Lung (tissue), 12 donors: Measurements from ENCODE around the gene SLC29A2. TPM values are rescaled to one million over a fixed set of nuclear protein-coding genes. Genes with fewer than 3 reads are reported as not detected.
A peak's percentile ranks its signal among the peaks of the same experiment; 100 is the strongest.
"Not testable (repeated sequence)": the region's sequence is repeated elsewhere in the genome, so short reads cannot be mapped to it uniquely, and the experiment has no call there.

Experiments
- ATAC-seq: fragments of 200-7000 bp; cut with Tn5 transposase; one replicate; pipeline ENCODE4 v1.9.1; 2020; ENCODE audit warnings: moderate number of reproducible peaks; ENCODE audit not compliant: insufficient read depth, low FRiP score
- DNase-seq, 3 donors: peaks; one replicate each; pipeline ENCODE4 v3.0.0-alpha.2; 2013 to 2017
- H3K27ac ChIP-seq, 2 donors: one replicate each; pipeline ENCODE4 v1.5.1; 2013; ENCODE audit warnings: mild to moderate bottlenecking in 2 of 2, moderate library complexity in 2 of 2, control low read depth in 1 of 2, inconsistent platforms in 1 of 2, low read depth in 1 of 2, low read length in 1 of 2
- H3K27me3 ChIP-seq, 3 donors: one replicate each; pipeline ENCODE4 v1.5.1; 2013; ENCODE audit warnings: low read length in 2 of 3; ENCODE audit not compliant: control insufficient read depth in 3 of 3, insufficient read depth in 3 of 3
- H3K36me3 ChIP-seq, 4 donors: one replicate each; pipeline ENCODE4 v1.5.1; 2013; ENCODE audit warnings: low read length in 4 of 4, mild to moderate bottlenecking in 1 of 4, moderate library complexity in 1 of 4; ENCODE audit not compliant: control insufficient read depth in 4 of 4, insufficient read depth in 4 of 4
- H3K4me1 ChIP-seq, 5 donors: one replicate each; pipeline ENCODE4 v1.5.1; 2013; ENCODE audit warnings: low read length in 5 of 5, mild to moderate bottlenecking in 2 of 5, moderate library complexity in 1 of 5; ENCODE audit not compliant: control insufficient read depth in 5 of 5, insufficient read depth in 5 of 5
- H3K4me3 ChIP-seq: one replicate; pipeline ENCODE4 v1.5.1; 2013; ENCODE audit warnings: mild to moderate bottlenecking, control low read depth, moderate library complexity
- H3K9ac ChIP-seq, 2 donors: one replicate each; pipeline ENCODE4 v1.5.1; 2013; ENCODE audit warnings: low read length in 2 of 2, control low read depth in 1 of 2; ENCODE audit not compliant: insufficient read depth in 1 of 2
- H3K9me3 ChIP-seq, 4 donors: one replicate each; pipeline ENCODE4 v1.5.1; 2013; ENCODE audit warnings: low read length in 3 of 4, mild to moderate bottlenecking in 1 of 4, moderate library complexity in 1 of 4; ENCODE audit not compliant: control insufficient read depth in 4 of 4, insufficient read depth in 3 of 4
- WGBS, 2 donors: extraction: QIAGEN DNeasy Blood & Tissue Kit; methylation state at CpG; one replicate each; pipeline ENCODE4 v1.1.7; 2013; 5-methylcytosine and 5-hydroxymethylcytosine counted together
- polyA plus RNA-seq, 2 donors: library from polyadenylated mRNA; stranded (reverse); fragments of 200-250 nt; gene quantifications; one replicate each; pipeline ENCODE4 v1.2.1, GENCODE V29; 2013
- total RNA-seq, 2 donors: library from RNA; depleted of rRNA in 1 of 2; stranded (reverse); fragments of >200 nt in 1 of 2; gene quantifications; one replicate each; pipeline ENCODE4 v1.2.1, GENCODE V29; 2014 to 2021
- TF ChIP-seq, protein P1 (sequence below): IDR thresholded peaks from 2 replicates; pipeline ENCODE4 v1.5.1; 2012; ENCODE audit warnings: mild to moderate bottlenecking; ENCODE audit errors: control extremely low read depth, extremely low read depth
- donor health status: control.
- donor health status: control.
- donor health status: Bipolar disorder and iron deficiency.
- donor health status: healthy.
- donor health status: DM: yes; HTN: yes; CAD: no.

SLC29A2 gene
- total and polyA plus RNA-seq, 4 donors: 6.5 to 19.4 (median 13.7) TPM

DNA sequence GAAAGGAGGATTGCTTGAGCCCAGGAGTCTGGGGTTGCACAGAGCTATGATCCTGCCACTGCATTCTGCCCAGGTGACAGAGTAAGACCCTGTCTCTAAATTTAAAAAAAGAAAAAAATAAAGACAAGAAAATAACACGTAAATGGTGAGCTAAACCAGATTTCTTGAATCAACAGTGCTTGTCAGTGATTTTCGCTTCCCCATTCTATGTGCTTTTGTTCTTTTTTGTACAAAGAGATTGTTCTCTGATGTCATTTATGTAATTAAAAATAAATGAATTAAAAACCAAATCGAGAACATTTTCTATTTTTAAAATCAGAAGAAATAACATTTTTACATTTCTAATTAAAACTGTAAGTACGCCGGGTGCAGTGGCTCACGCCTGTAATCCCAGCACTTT lies 19.8 kb upstream of the SLC29A2 start:
- no peak for ATAC-seq
- Histone ChIP-seq H3K9ac (no peak overlapping the region), H3K27me3 (peaks cover 0 to 2% (median 0%) of the 10 kb centered on the region in 3 donors), H3K9me3 (no peaks in the 10 kb centered on the region), H3K4me1 (no peaks in the 10 kb centered on the region), H3K4me3 (no peak overlapping the region), H3K36me3 (no peaks in the 10 kb centered on the region), H3K27ac (no peak overlapping the region)
- WGBS, 2 donors: 67 to 86% methylated on average over 6 of the region's 6 CpGs
- DNase-seq: no peak
- TF ChIP-seq, protein P1, sequence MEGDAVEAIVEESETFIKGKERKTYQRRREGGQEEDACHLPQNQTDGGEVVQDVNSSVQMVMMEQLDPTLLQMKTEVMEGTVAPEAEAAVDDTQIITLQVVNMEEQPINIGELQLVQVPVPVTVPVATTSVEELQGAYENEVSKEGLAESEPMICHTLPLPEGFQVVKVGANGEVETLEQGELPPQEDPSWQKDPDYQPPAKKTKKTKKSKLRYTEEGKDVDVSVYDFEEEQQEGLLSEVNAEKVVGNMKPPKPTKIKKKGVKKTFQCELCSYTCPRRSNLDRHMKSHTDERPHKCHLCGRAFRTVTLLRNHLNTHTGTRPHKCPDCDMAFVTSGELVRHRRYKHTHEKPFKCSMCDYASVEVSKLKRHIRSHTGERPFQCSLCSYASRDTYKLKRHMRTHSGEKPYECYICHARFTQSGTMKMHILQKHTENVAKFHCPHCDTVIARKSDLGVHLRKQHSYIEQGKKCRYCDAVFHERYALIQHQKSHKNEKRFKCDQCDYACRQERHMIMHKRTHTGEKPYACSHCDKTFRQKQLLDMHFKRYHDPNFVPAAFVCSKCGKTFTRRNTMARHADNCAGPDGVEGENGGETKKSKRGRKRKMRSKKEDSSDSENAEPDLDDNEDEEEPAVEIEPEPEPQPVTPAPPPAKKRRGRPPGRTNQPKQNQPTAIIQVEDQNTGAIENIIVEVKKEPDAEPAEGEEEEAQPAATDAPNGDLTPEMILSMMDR: no peak

DNA sequence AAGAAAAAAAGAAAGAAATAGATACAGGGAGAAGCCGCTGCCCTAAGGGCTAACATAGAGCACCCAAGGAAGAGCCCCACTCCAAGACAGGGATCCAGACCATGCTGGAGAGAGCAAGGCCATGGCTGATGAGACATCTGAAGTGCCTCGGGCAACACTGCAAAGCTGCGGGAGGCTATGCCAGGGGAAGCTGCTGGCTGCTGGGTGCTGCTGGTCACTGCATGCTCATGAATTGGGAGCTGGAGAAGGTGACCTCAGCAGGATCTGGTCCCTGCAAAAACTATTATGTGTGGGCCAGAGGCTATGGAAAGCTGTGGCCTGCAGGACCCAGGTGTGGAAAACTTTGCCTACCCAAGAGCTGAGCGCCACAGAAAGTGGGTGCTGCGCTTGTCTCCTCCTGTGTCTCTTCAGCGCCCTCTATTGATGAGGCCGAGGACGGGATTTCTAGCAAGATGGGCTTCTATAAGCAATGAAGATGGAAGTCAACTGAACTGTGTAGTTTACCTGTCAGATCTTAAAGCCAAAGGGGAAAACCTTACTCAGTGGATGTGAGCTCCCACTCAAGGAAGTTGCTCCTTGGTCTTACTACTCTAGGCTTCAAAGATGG lies 17.3 kb upstream of the SLC29A2 start:
- H3K27me3 ChIP-seq: peaks cover 0 to 2% (median 0%) of the 10 kb centered on the region in 3 donors
- no peaks in the 10 kb centered on the region for H3K36me3 ChIP-seq
- H3K4me1 ChIP-seq: no peaks in the 10 kb centered on the region
- WGBS, 2 donors: 25 to 31% methylated on average over 8 of the region's 8 CpGs
- no peak overlapping the region for H3K9ac ChIP-seq
- ATAC-seq (no peak), DNase-seq (peak; percentile 54 to 70 (median 60))
- H3K9me3 ChIP-seq: no peaks in the 10 kb centered on the region
- H3K27ac ChIP-seq: no peak overlapping the region
- H3K4me3 ChIP-seq: no peak overlapping the region
- TF ChIP-seq, protein P1: peak; percentile 38

DNA sequence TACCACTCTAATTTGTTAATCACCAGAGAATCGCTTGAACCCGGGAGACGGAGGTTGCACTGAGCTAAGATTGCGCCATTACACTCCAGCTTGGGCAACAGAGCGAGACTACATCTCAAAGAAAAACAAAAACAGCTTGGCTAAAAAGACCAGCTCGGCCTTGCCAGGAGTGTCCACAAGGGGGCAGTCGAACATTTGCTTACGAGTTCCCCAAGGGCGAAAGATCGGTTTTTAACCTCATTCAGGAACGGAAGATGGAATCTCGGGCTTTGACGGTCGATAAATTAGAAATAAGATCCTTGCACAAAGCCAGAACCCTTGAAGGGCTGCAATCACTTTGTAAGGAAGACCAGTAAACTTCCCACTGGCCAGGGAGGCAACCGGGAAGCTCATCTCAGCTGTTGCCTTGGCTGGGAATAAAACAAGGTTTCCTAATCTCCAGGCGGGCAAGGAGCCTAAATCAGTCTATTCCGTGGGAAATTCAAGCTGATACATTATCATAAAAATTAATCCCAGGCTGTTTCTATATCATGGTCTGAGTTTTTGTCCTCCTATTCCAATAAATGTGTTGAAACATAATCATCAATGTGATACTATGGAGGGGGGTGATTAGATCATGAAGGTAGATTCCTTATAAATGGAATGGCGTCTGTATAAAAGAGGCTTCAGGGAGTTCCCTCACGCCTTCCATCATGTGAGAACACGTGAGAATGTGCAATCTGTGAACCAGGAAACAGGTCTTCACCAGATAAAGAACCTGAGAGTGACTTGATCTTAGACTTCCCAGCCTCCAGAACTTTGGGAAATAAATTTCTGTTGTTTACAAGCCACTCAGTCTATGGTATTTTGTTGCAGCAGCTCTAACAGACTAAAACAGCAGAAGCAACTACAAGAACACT lies 14.9 kb upstream of the SLC29A2 start:
- WGBS, 2 donors: 8% methylated on average over 20 of the region's 20 CpGs
- Histone ChIP-seq H3K36me3 (no peaks in the 10 kb centered on the region), H3K27ac (no peak overlapping the region), H3K9ac (peak overlapping the region in 1 of 2 donors; percentile 36), H3K9me3 (no peaks in the 10 kb centered on the region), H3K4me1 (no peaks in the 10 kb centered on the region), H3K27me3 (no peaks in the 10 kb centered on the region), H3K4me3 (no peak overlapping the region)
- DNase-seq (peak; percentile 79 to 86 (median 80)), ATAC-seq (peak; percentile 72)
- TF ChIP-seq, protein P1: peak; percentile 72

DNA sequence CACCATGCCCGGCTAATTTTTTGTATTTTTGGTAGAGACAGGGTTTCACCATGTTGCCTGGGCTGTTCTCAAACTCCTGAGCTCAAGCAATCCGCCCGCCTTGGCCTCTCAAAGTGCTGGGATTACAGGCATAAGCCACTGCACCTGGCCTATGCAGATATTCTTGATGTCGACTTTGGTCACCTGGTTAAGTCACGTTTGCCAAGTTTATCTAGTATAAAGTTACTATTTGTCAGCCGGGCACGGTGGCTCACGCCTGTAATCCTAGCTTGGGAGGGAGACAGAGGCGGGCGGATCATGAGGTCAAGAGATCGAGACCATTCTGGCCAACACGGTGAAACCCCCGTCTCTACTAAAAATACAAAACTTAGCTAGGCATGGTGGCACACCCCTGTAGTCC lies 12.8 kb upstream of the SLC29A2 start:
- not testable (repeated sequence) for H3K9me3 ChIP-seq, ATAC-seq, DNase-seq, H3K27me3 ChIP-seq, H3K4me3 ChIP-seq, H3K9ac ChIP-seq, H3K36me3 ChIP-seq, H3K27ac ChIP-seq, H3K4me1 ChIP-seq
- WGBS, 2 donors: 81 to 90% methylated on average over 13 of the region's 13 CpGs

DNA sequence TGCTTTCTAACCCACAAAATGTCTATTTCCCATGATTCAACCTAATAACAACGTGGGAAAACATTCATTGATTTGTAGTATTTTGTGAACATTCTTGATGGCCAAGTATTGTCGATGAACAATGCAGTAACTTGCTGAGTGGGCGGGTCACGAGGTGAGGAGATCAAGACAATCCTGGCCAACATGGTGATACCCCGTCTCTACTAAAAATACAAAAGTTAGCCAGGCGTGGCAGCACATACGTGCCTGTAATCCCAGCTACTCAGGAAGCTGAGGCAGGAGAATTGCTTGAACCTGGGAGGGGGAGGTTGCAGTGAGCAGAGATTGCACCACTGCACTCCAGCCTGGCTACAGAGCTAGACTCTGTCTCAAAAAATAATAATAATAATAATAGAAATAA lies 8.7 kb upstream of the SLC29A2 start:
- not testable (repeated sequence) for H3K9ac ChIP-seq, H3K9me3 ChIP-seq, DNase-seq, H3K27ac ChIP-seq, H3K27me3 ChIP-seq, H3K36me3 ChIP-seq, H3K4me1 ChIP-seq, H3K4me3 ChIP-seq, ATAC-seq
- 22 to 26% methylated on average over 7 of the region's 7 CpGs for WGBS, 2 donors
